Measurements from ENCODE around the gene MAP2. TPM values are rescaled to one million over a fixed set of nuclear protein-coding genes. Genes with fewer than 3 reads are reported as not detected.

MAP2 gene
- total RNA-seq, 1 experiment from 2014 or later: 82.0 TPM

DNA sequence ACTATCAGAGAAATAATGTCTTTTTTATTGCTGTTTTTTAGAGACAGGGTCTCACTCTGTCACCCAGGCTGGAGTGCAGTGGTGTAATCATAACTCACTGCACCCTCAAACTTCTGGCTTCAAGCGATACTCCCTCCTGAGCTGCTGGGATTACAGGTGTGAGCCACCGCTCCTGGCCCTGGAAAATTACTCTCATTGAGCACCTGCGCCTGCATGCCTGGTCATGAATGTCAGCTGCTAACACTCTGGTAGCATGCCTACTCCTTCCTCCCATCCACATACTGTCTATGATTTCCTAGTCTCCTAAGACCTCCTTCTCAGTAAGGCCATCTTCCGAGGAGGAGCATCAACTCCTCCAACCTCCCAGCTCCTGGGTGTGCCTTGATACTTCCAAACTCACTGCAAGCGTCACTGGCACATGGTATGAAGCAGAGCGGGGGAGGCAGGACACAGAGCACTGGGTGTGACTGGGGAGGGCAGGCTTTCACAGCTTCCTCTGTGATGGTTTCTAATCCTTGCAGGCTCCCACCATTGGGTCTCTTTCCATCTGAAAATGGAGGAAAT is 1.6 kb upstream of the MAP2 start:
- no peak for DNase-seq (ENCODE audit: low read depth)
- in situ Hi-C loops (cut with HindIII; ENCODE audit: low pct_unique_long_range_greater_than_20kb, low sequenced_read_pairs): no loop called here

DNA sequence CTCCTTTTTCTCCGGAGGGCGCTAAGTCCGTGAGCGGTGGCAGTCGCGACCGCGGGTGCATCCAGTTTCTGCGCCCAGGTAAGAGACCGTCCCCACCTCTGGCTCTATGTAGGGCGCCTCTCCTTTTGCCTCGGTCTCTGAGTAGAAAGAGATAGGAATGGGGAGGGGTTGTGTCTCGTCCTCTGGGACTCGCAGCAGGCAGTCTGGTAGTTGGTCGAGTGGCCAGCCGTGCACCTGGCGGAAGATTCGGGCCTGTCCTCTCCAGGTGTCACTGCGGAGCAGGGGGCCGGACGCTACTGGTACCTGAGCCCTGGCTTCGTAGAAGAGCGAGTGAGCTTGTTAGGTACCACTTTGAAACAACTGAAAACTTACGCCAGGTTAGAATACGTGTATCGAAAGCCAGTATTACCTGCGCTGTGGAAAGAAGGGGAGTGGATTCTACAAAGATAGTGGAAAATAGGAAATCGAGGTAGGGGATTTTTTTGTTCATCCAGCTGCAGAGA is 403 bp downstream of the MAP2 start:
- DNase-seq (ENCODE audit: low read depth): no peak
- in situ Hi-C loops (cut with HindIII; ENCODE audit: low pct_unique_long_range_greater_than_20kb, low sequenced_read_pairs): no loop called here

DNA sequence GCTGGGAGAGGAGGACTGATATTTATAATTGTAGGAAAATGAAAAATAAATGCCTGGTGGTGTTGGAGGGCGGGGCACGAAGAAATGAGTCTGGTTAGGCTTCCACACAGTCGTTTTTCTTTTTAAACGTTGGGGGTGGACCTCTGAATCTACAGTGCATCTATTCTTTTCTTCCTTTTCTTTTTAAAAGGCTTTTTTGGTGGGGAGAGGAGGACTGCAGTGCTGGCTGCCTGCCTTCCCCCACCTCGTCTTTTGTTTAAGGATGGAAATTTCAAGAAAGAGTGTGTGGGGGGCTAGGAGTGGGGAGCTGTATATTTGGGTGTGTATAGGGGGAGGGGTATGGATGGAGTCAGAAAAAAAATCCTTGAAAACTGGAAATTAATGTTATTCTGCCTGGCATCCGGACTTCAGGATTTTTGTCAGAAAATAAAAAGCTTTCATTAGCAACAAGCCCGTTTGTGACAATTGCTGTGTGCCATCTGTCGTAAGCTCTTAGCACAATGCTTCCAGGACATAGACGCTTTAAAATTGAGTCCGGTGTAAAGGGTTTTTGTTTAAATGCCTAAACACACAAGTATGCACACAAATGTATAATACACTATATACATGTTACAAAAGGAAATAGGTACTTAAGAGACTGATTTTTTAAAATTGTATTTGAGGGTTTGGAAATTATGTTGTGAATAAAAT is 1.1 kb downstream of the MAP2 start:
- in situ Hi-C loops (cut with HindIII; ENCODE audit: low pct_unique_long_range_greater_than_20kb, low sequenced_read_pairs): no loop called here
- peak; percentile 39 for DNase-seq (ENCODE audit: low read depth)

DNA sequence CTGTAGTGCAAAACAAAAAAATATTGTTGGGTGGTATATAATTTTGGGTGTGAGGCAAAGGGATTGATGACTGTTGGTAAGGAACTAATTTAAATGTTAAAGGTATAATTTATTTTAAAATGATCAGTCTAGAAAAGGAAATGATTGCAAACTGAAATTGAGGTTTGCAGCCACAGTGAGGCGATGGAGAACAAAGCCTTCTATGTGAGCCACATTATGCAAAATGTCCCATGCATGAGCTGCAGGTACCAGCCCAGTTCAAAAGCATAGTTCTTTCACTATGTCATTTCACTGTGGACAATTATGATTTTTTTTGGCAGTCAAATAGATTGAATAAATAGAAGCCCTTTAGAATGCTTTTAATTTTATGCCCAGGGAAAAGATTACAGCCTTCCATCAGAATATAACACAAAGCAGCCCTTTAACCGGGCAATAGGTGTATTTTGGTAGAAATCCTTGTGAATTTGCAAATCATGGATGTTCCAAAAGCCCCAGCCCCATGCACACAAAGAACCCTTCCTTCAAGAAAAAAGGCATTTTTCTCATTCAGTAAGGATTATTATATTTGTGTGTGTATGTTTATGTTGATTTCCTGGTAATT is 1.7 kb downstream of the MAP2 start:
- in situ Hi-C loops (cut with HindIII; ENCODE audit: low pct_unique_long_range_greater_than_20kb, low sequenced_read_pairs): no loop called here

DNA sequence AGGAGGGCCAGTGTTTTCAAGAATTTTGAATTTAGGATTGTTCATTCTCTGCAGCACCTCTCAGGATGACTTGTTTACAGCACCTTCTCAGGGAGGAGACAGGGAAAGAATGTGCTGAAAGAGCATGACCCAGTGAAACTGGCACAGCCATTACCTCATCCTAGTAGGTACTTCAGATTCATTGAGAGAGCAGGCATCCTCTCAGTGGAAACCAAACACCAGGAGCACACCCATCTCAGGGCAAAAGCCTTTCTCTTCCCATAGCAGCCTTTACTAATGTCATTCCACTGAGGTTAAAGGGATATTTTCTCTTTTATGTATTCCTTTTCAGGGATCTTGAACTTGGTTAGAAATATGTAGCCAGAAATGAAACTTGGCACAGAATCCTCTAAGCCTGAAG is 2.6 kb downstream of the MAP2 start:
- peak; percentile 92 for DNase-seq (ENCODE audit: low read depth)
- in situ Hi-C loops (cut with HindIII; ENCODE audit: low pct_unique_long_range_greater_than_20kb, low sequenced_read_pairs): no loop called here

More for the DNA sequence above, 1.7 kb downstream of the MAP2 start:
- peak; percentile 67 for DNase-seq (ENCODE audit: low read depth)

DNA sequence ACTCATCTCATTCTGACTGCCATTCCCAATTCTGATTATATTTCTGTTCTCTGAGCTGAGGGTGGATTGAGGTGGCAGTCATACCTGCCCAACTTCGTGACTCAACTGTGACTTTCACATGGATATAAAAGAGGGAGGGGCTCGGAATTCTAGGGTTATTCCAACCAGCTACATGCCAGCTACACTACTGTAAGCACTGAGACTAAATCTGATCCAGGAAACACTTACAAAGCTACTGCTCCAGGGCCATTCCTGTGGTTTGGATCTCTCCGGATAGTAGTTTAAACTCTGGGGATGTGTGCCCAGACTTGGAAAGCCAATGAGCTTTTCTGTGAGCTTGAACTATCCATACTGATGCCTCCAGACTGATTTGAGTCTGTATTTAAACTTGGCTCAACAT is 7.9 kb downstream of the MAP2 start:
- peak; percentile 83 for DNase-seq (ENCODE audit: low read depth)
- in situ Hi-C loops (cut with HindIII; ENCODE audit: low pct_unique_long_range_greater_than_20kb, low sequenced_read_pairs): no loop called here

DNA sequence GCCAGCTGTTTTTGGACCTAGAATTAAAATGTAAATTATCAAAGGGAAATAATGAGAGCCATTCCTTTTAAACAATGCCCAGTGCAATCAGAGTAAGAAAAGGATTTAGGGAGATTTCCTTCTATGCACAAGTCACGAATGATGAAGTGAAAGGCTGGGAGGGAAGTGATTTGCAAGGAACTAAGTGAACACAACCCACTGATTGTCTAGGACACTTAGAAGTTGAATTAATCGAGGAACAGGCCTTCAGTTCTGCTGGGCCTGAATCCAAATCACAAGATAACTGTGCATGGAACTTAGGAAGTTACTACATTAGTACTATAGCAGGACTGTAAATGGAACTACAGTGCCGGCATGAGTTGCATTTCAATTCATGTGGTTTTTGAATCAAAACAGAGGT is 17.7 kb downstream of the MAP2 start:
- no peak for DNase-seq (ENCODE audit: low read depth)
- in situ Hi-C loops (cut with HindIII; ENCODE audit: low pct_unique_long_range_greater_than_20kb, low sequenced_read_pairs): no loop called here

DNA sequence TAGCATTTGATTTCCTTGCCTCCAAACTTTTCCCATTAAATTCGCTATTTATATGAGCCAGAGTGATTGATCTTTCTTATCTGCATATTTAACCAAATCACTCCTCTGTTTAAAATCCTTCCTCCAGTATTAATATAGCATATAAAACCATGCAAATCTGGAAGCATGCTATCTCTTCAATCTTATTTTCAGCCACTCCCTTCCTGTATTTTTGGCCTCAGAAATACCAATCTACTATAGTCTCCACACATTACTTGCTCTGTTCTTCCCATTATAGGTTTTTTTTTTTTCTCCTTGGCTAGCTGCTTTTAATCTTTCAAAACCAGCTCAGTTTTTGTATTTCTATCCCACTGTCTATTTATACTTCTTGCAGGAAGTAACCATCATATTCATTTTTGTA is 19.1 kb downstream of the MAP2 start:
- in situ Hi-C loops (cut with HindIII; ENCODE audit: low pct_unique_long_range_greater_than_20kb, low sequenced_read_pairs): no loop called here

DNA sequence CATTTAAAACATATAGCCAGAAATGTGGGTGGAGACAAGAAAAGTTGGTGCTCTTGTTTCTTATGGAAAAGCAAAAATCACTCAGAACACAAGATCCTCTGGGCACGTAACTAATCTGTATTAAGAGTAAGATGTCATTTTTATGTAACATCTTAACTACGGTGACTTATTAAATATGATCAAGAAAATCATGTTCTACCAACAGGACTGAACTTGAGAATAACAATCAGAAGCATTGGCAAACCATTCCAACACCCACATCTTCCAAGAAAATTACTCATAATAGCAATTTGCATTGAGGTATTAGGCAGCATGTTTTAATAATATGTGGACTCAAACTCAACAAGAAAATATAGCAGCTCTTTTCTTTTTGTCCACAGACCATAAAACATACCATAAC is 21.6 kb downstream of the MAP2 start:
- DNase-seq (ENCODE audit: low read depth): no peak
- in situ Hi-C loops (cut with HindIII; ENCODE audit: low pct_unique_long_range_greater_than_20kb, low sequenced_read_pairs): no loop called here

More for the DNA sequence above, 19.1 kb downstream of the MAP2 start:
- no peak for DNase-seq (ENCODE audit: low read depth)

DNA sequence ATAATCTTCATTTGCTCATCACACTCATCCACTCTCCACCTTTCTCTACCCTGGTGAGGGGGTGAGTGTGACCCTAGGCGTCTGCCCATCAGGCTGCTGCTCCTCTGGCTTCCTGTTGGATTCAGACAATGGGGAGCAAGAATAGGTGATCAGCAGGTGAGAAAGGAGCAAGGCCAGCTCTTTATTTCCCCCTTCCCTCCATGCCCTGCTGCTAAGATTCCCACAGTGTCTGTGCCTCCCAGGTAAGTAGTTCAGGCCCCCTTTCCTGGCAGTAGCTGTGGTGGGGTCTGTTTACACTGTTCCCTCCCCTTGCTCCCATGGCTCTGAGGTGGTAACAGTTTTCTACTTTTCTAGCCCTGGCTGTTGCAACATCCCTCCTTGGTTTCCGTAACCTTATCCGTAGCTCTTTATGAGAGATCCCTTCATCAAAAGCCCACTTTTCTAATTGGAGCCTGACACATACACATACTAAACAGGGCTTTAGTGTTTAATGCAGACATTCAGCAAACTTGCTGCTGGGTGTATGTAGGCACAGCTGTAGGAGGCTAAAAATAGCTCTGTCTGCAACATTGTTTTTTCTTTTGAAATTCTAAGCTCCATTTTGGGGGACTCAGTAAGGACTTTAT is 27.5 kb downstream of the MAP2 start:
- DNase-seq (ENCODE audit: low read depth): no peak
- in situ Hi-C loops (cut with HindIII; ENCODE audit: low pct_unique_long_range_greater_than_20kb, low sequenced_read_pairs): no loop called here

DNA sequence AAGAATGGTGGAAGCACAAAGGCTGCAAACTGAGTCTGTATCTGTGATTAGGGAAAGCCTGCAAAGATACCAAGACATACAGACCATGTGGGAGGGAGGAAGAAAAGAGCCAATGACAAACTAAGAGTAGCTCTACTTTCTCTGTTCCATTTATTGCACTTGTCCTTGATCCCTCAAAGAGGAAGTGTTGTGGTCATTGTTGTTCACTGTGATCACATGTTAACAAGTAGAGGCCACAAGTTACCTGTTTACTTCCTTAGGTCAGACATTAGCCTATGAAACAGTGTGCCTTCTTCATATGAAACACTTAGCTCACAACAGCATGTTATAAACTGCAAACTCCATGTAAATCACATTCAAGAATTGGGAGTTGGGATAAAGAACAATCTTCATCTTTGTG is 32.6 kb downstream of the MAP2 start:
- no peak for DNase-seq (ENCODE audit: low read depth)
- in situ Hi-C loops (cut with HindIII; ENCODE audit: low pct_unique_long_range_greater_than_20kb, low sequenced_read_pairs): no loop called here

DNA sequence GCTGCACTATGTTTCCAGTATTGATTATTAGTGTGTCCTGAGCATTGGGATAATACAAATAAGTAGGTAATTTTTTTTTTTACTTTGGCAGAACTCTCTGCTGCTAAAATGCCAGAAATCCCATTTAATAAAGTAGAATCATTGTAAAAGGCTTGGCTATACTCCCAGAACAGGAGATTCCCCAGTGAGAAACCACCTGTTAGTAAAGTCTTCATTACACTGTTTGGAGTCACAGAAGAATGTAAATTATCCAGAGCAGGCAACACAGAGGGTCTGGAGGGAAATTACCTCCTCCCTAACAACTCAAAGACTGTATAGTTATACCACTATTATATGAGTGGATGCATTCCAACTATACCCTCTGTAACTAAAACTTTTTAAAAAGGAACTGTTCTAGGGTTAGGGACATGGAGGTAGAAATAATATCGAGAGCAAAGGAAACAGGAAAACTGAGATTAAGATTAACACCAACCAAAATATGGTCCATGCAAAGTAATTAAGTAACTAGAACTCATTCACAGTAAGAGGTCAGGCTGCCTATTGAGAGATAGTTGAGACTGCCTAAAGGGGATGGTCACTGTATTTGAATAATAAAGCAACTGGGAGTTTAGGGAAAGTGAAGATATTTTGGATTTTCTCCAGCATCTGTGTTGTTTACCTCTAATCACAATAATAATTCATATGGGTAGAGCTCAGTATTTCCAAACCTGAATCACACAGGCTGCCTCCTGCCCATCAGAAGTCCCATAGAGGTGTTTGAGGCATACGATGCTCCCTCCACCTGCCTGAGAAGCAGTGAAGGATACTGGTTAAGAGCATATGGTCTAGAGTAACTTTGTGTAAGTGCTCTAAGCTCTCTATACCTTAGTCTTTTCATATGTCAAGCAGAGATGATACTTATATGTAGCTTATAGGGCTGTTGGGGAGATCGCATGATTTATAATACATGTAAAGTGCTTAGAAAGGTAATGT is 34.4 kb downstream of the MAP2 start:
- in situ Hi-C loops (cut with HindIII; ENCODE audit: low pct_unique_long_range_greater_than_20kb, low sequenced_read_pairs): no loop called here
- DNase-seq (ENCODE audit: low read depth): no peak

DNA sequence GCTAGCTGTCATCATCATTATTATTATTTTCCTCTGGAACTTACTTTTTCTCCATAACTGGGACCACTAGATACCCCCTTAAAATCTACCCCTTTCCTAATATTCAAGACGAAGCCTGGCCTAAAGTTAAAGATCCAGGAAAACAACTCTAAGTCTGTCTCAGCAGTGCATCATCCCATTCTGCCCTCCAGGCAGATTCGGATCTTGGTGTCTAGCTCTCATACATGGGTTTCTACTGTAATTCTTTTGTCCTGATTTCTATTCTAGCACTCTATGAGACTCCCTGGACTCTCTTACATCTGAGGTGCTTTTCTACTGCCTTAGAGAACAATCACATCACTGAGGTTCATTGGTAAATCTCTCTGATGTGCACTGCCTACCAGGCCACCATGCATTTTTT is 35.5 kb downstream of the MAP2 start:
- DNase-seq (ENCODE audit: low read depth): no peak
- in situ Hi-C loops (cut with HindIII; ENCODE audit: low pct_unique_long_range_greater_than_20kb, low sequenced_read_pairs): no loop called here

DNA sequence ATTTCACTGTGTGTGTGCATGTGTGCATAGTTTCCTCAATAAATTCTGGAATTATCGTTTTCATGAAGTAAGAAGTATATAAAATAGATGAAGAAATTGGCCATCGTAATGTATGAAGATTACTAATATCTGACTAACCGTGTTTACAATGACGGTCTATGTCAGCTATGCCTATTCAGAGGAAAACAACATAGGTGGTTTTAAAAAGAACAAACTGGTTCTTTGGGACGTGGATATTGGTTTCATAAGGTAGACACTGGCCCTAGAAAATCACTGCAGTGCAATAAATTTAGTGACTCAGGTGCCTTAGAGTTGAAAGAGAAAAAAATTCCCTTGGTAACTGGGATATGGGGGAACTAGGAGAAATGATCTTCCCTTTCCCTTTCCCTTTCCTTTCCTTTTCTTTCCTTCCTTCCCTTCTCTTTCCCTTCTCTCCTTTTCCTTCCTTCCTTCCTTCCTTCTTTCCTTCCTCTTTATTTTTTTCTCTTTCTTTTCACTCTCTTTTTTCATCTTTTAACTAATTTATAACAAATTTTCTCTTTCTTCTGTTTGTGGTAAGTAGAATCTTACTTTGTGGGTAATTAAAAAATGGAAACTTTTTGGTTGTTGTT is 36.4 kb downstream of the MAP2 start:
- in situ Hi-C loops (cut with HindIII; ENCODE audit: low pct_unique_long_range_greater_than_20kb, low sequenced_read_pairs): no loop called here
- no peak for DNase-seq (ENCODE audit: low read depth)

DNA sequence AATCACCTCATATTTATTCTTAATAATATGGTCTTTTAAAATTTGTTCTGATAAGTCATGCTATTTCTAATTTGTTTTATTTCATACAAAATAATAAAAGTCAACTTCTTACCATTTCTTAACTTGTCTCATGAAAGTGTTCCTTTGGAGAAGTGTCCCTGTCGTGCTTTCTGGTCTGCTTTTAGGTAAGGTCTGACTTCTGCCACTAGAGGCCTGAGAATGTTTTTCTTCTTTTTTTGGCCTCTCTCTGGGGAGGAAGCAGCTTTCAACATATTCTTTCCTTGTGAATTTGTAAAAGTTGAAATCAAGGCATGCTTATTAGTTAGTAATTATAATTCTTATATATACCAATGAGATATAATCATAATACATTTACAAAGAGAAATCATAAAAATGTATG is 39.4 kb downstream of the MAP2 start:
- in situ Hi-C loops (cut with HindIII; ENCODE audit: low pct_unique_long_range_greater_than_20kb, low sequenced_read_pairs): no loop called here
- no peak for DNase-seq (ENCODE audit: low read depth)

DNA sequence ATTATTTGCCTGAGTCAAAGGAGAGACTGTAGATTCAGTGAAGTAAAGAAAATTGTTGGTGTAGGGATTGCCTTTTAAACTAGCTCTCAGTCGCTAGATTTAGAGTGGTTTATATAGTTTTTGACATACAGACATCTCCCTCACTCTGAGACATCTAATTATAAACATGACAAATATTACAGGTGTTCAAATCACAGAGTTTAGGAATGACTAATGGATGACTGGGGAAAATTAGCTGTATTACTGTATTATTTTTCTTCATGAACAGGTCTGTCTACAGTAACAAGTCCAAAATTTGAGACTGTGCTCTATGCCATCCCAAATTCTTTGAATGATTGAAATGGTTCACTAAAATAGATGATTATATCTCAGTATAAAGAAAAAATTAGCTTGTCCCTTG is 40.0 kb downstream of the MAP2 start:
- in situ Hi-C loops (cut with HindIII; ENCODE audit: low pct_unique_long_range_greater_than_20kb, low sequenced_read_pairs): no loop called here
- DNase-seq (ENCODE audit: low read depth): no peak

DNA sequence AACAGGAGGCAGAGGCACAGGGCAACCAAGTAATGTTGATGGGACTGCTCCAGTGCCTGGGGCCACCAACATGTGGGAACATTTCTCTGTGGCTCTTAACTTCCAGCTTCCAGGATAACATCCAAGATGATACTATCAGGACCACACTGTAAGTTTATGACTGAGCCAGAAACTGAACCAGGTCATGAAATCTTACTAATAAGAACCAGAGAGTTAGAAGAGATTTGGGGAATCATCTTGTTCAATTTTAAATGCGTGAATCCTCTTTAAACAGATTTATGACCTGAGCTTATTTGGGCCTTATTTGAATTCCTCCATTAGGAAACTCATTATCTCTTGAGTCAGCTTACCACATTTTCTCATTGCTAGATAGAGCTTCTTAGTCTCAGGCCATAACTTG is 45.0 kb downstream of the MAP2 start:
- no peak for DNase-seq (ENCODE audit: low read depth)
- in situ Hi-C loops (cut with HindIII; ENCODE audit: low pct_unique_long_range_greater_than_20kb, low sequenced_read_pairs): no loop called here

DNA sequence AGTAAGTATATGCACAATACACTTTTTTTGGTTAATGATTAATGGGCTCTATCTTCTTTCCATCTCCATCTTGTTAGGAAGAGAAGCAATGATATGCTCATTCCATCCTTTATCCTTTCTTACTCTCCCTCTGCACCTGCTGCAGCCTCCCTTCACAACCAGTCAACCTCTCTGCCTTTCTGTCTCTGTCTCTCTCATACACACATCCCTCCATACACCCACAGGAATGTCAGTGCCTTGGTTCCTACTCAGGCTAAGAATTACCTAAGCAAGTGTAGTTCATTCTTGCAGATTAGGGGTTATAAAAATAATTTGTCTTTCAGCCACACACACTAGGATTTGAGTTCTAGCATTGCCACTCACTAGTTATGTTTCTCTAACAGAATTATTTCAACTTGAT is 45.6 kb downstream of the MAP2 start:
- DNase-seq (ENCODE audit: low read depth): no peak
- in situ Hi-C loops (cut with HindIII; ENCODE audit: low pct_unique_long_range_greater_than_20kb, low sequenced_read_pairs): no loop called here
